Heart left ventricle (tissue), 16 donors: ENCODE results near the gene RRAS. TPM values are rescaled to one million over a fixed set of nuclear protein-coding genes. Genes with fewer than 3 reads are reported as not detected.

Experiments
- ATAC-seq, 4 donors: fragments of 200-7000 bp; cut with Tn5 transposase; one replicate each; pipeline ENCODE4 v1.9.1; 2020 to 2022; ENCODE audit warnings: moderate library complexity in 4 of 4, mild to moderate bottlenecking in 3 of 4, moderate number of reproducible peaks in 1 of 4
- DNase-seq, 5 donors: peaks; one replicate each; pipeline ENCODE4 v3.0.0-alpha.2; 2020
- H3K27ac ChIP-seq, 12 donors: fragments of 200-600 bp; sonication (generic) in 4 of 12; one replicate each; pipeline versions ENCODE4 v1.5.0 to v1.8.0; 2016 to 2022; ENCODE audit warnings: mild to moderate bottlenecking in 2 of 12
- H3K27me3 ChIP-seq, 9 donors: fragments of 200-600 bp; sonication (generic) in 2 of 9; one replicate each; pipeline versions ENCODE4 v1.5.1 to v1.8.0; 2016 to 2022; ENCODE audit warnings: mild to moderate bottlenecking in 3 of 9
- H3K36me3 ChIP-seq, 9 donors: fragments of 200-600 bp; sonication (generic) in 2 of 9; one replicate each; pipeline versions ENCODE4 v1.5.0 to v1.8.0; 2018 to 2022; ENCODE audit warnings: mild to moderate bottlenecking in 2 of 9
- H3K4me1 ChIP-seq, 12 donors: fragments of 200-600 bp; sonication (generic) in 4 of 12; one replicate each; pipeline versions ENCODE4 v1.5.0 to v1.8.0; 2016 to 2022; ENCODE audit warnings: mild to moderate bottlenecking in 3 of 12
- H3K4me3 ChIP-seq, 12 donors: fragments of 200-600 bp; sonication (generic) in 4 of 12; one replicate each; pipeline versions ENCODE4 v1.5.0 to v1.8.0; 2017 to 2022; ENCODE audit warnings: mild to moderate bottlenecking in 9 of 12, moderate library complexity in 4 of 12
- H3K9me3 ChIP-seq, 12 donors: fragments of 200-600 bp; sonication (generic) in 4 of 12; one replicate each; pipeline versions ENCODE4 v1.5.0 to v1.8.0; 2016 to 2022; ENCODE audit warnings: mild to moderate bottlenecking in 1 of 12
- CTCF ChIP-seq, 12 donors: fragments of 200-600 bp; sonication (generic) in 4 of 12; IDR thresholded peaks; one replicate each; pipeline versions ENCODE4 v1.5.0 to v1.8.0; 2018 to 2022; ENCODE audit warnings: antibody characterized with exemption in 12 of 12, mild to moderate bottlenecking in 5 of 12
- POLR2A ChIP-seq, 2 donors: fragments of 450-650 bp; IDR thresholded peaks; one replicate each; pipeline ENCODE4 v1.6.1; 2017; ENCODE audit warnings: antibody characterized with exemption in 2 of 2, mild to moderate bottlenecking in 2 of 2, moderate library complexity in 2 of 2
- whole genome bisulfite sequencing, 4 donors: extraction: QIAGEN DNeasy Blood & Tissue Kit in 2 of 4; methylation state at CpG; one replicate each; pipeline versions ENCODE4 v1.1.5 to v1.1.7; 2013 to 2018; 5-methylcytosine and 5-hydroxymethylcytosine counted together
- intact Hi-C, 10 donors: fragments of 100-400 bp; cut with DNase I; formaldehyde crosslinking; loops; one replicate each; pipeline versions ENCODE4 v1.11.1 to v1.14.2; 2022
- polyA plus RNA-seq, 2 donors: library from polyadenylated mRNA; stranded (reverse); fragments of 200-250 nt; gene quantifications; one replicate each; pipeline ENCODE4 v1.2.3, GENCODE V29; 2013
- total RNA-seq, 9 donors: library from RNA; depleted of rRNA in 2 of 9; stranded (reverse); fragments of >200 nt in 2 of 9; fragmentation: NEBNext Ultra II Directional in 3 of 9; extraction: Animal tissue kit (Norgen Biotek cat#: 25700) in 3 of 9; gene quantifications; one replicate each; pipeline versions ENCODE4 v1.1.0 to v1.2.4, GENCODE V29; 2016 to 2023
- donor health status: ischemic (EF 13 %, LVEDD 7.1; RV severe dilation, severe dysfunction).
- donor health status: healthy with polysubstance abuse.
- donor health status: DM: no; HTN: yes; CAD: no.
- donor health status: DM: no; HTN: no; CAD: no.
- donor health status: ischemic (EF 25% LVEDD 6.9; RV normal size, moderate dysfunction).
- donor health status: ischemic (EF 25% LVEDD 5.7; RV mildly dilated, moderate dysfunction).
- donor health status: healthy.
- donor health status: DM: yes; HTN: yes; CAD: no.
- donor health status: ischemic (EF 35%, LVEDD 5.7; RV mildly dilated, moderate dysfunction).
- donor health status: nonischemic (EF 11% LVEDD 7.7; RV severe dilation, severe dysfunction).
- donor health status: DM: yes; HTN: yes; CAD: no.
- donor health status: PGD.
- donor health status: ischemic (EF 29% LVEDD 5.4; RV normal size, mild dysfunction).
- donor health status: nonischemic (EF 23%, LVEDD 6.1; RV moderate dilation, normal function).

The RRAS gene
- total and polyA plus RNA-seq, 11 donors: 64.4 to 177 (median 112) TPM

DNA sequence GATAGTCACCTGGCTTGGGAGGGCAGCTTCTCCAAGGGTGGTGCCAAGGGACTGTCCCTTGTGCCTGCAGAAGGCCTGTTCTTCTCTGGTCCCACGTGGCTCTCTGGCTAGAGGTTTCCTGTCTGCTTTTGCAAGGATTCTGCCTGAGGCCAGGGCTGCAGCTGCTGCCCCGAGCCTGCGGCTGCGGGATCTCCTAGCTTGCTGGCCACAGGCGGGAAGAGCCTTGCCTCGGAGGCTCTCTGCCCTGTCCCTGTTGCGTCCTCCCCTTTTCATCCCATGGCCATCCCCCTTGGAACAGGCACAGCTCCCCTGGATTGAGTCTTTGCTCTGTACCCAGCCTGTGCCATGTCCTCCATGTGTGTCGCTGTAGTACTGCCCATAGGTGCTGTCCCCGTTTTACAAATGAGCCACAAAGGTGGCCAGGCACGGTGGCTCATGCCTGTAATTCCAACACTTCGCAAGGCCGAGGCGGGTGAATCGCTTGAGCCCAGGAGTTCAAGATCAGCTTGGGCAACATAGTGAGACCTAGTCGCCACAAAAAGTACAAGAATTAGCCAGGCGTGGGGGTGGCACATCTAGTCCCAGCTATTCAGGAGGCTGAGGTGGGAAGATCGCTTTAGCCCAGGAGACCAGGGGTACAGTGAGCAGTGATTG is 16.6 kb upstream of the RRAS start:
- DNase-seq (no peak), ATAC-seq (no peak)
- no peaks in the 10 kb centered on the region for H3K27me3 ChIP-seq
- H3K27ac ChIP-seq: no peak overlapping the region
- no peaks in the 10 kb centered on the region for H3K4me1 ChIP-seq
- no peaks in the 10 kb centered on the region for H3K9me3 ChIP-seq
- H3K36me3 ChIP-seq: peaks cover 6 to 98% (median 92%) of the 10 kb centered on the region in 9 donors
- intact Hi-C loops: no loop called here
- 91 to 93% (median 91%) methylated on average over 15 to 17 of the region's 17 CpGs for WGBS, 4 donors
- no peak overlapping the region for H3K4me3 ChIP-seq
- TF ChIP-seq POLR2A (IDR thresholded peaks at IDR 0.05) (no peak), CTCF (IDR thresholded peaks at IDR 0.05) (no peak)

DNA sequence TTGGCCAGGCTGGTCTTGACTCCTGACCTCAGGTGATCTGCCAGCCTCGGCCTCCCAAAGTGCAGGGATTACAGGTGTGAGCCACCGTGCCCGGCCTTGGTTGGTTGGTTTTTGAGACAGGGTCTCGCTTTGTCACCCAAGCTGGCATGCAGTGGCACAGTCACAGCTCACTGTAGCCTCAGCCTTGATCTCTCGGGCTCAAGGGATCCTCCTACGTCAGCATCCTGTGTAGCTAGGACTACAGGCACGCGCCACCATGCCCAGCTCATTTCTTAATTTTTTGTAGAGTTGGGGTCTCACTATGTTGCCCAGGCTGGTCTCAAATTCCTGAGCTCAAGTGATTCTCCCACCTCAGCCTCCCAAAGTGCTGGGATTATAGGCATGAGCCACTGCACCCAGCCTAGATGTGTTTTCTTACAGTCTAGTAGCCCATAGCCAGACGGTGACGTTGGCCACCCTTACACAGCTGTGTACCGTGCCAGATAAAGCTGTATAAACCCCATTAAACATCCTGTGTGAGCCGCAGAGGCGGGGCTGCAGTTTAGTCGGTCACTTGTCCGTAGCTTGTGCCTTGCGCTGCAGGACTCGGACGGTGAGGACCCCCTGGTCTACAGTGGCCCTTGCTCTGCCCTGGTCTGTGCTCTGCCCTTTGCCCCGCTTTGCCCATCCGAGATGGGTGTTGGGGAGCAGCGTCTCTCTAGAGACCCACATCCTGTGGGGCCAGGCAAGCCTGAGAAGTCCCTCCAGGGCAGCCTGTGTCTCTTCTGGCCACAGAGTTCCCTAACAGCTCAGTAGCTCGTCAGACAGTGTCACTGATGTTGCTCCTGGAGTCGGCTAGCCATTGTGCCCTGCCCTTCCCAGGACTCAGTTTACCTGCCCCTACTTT is 15.9 kb upstream of the RRAS start:
- TF ChIP-seq CTCF (IDR thresholded peaks at IDR 0.05) (no peak), POLR2A (IDR thresholded peaks at IDR 0.05) (no peak)
- no peak overlapping the region for H3K27ac ChIP-seq
- ATAC-seq (no peak), DNase-seq (no peak)
- H3K27me3 ChIP-seq: no peaks in the 10 kb centered on the region
- no peaks in the 10 kb centered on the region for H3K4me1 ChIP-seq
- H3K4me3 ChIP-seq: no peak overlapping the region
- H3K9me3 ChIP-seq: no peaks in the 10 kb centered on the region
- 89 to 94% (median 90%) methylated on average over 17 to 23 of the region's 23 CpGs for WGBS, 4 donors
- intact Hi-C loops: no loop called here
- H3K36me3 ChIP-seq: peaks cover 6 to 97% (median 90%) of the 10 kb centered on the region in 9 donors

DNA sequence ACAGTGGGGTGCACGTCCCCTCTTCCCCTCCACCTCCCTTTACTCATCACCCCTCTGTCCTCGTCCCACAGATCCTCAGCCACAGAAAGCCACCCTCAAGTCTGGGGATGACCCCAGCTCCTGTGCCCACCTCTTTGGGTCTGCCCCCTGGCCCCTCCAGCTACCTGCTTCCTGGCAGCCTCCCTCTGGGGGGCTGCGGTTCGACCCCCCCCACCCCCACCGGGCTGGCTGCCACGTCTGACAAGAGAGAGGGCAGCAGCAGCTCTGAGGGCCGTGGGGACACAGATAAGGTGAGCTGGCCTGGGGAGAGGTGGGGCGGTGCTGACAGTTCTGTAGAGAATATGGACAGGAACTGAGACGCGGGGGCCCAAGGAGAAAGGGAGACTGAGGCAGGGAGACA is 14.6 kb upstream of the RRAS start:
- no peak overlapping the region for H3K27ac ChIP-seq
- peaks cover 6 to 98% (median 88%) of the 10 kb centered on the region in 9 donors for H3K36me3 ChIP-seq
- ATAC-seq: no peak
- H3K9me3 ChIP-seq: no peaks in the 10 kb centered on the region
- WGBS, 4 donors: 76 to 83% (median 76%) methylated on average over 10 of the region's 10 CpGs
- H3K27me3 ChIP-seq: no peaks in the 10 kb centered on the region
- TF ChIP-seq CTCF (IDR thresholded peaks at IDR 0.05) (no peak), POLR2A (IDR thresholded peaks at IDR 0.05) (no peak)
- no peak for DNase-seq
- H3K4me1 ChIP-seq: no peaks in the 10 kb centered on the region
- no peak overlapping the region for H3K4me3 ChIP-seq
- intact Hi-C loops: no loop called here

- H3K9me3 ChIP-seq: no peaks in the 10 kb centered on the region
- ATAC-seq (no peak), DNase-seq (no peak)
- H3K27me3 ChIP-seq: no peaks in the 10 kb centered on the region
- intact Hi-C loops: no loop called here
- H3K4me1 ChIP-seq: no peaks in the 10 kb centered on the region
- WGBS, 4 donors: 82 to 86% (median 85%) methylated on average over 10 to 13 of the region's 13 CpGs
- H3K27ac ChIP-seq: no peak overlapping the region
- TF ChIP-seq POLR2A (IDR thresholded peaks at IDR 0.05) (no peak), CTCF (IDR thresholded peaks at IDR 0.05) (no peak)
- H3K36me3 ChIP-seq: peaks cover 3 to 94% (median 87%) of the 10 kb centered on the region in 9 donors
- H3K4me3 ChIP-seq: no peak overlapping the region
Observed at GRCh38 chr19:49653466-49653806, 13.5 kb upstream of the RRAS start.
